A673 (cell line): ENCODE measurements around the gene MEGF8.

Experiments
- EZH2 ChIP-seq: fragments of 200-600 bp; sonication (generic); IDR thresholded peaks from 2 replicates; pipeline ENCODE4 v1.6.1; 2017; ENCODE audit warnings: borderline replicate concordance, low read depth, mild to moderate bottlenecking, mixed read lengths, antibody characterized with exemption, low read length; ENCODE audit not compliant: poor library complexity, severe bottlenecking
- TF ChIP-seq, protein P1 (sequence below): fragments of 300-800, 200-600 bp; sonication (generic); conservative IDR thresholded peaks from 2 replicates; pipeline ENCODE4 v1.5.1; 2017; ENCODE audit warnings: low read depth, mild to moderate bottlenecking, antibody characterized with exemption, low read length, moderate library complexity, mixed read lengths

DNA sequence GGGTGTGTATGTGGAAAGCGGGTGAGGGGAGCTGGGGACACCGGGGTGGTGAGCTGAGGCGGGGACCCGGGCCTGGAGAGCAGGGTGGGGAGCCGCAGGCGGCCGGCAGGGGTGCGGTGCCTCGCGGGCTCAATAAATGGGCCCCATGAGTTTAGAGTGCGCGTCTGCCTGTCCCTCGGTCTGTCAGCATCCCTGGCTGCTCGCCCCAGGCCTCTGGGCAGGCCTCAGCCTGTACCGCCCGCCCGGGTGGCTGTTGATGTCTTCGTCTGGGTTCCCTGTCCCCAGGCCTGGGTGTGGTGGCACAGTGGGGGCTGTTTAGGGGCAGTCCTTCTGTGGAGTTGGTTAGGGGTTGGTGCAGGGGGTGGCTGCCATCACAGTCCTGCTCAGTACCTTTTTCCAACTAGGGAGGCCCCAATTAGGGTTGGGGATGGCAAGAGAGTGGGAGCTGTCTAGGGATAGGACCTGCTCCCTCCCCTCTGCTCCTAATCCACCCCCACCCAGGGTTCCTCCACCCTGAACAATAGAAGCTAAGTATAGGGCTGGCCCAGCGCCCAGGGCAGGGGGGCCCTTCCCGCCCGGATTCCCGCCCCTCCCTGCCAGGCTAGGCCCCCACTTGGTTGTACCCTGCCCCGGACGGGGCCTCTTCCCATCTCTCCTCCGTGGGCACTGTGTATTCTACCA lies 44.1 kb upstream of the MEGF8 start:
- TF ChIP-seq, protein P1, sequence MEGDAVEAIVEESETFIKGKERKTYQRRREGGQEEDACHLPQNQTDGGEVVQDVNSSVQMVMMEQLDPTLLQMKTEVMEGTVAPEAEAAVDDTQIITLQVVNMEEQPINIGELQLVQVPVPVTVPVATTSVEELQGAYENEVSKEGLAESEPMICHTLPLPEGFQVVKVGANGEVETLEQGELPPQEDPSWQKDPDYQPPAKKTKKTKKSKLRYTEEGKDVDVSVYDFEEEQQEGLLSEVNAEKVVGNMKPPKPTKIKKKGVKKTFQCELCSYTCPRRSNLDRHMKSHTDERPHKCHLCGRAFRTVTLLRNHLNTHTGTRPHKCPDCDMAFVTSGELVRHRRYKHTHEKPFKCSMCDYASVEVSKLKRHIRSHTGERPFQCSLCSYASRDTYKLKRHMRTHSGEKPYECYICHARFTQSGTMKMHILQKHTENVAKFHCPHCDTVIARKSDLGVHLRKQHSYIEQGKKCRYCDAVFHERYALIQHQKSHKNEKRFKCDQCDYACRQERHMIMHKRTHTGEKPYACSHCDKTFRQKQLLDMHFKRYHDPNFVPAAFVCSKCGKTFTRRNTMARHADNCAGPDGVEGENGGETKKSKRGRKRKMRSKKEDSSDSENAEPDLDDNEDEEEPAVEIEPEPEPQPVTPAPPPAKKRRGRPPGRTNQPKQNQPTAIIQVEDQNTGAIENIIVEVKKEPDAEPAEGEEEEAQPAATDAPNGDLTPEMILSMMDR: no peak
- TF ChIP-seq EZH2: no peak
